ENCODE measurements around the gene LCN15. TPM values are rescaled to one million over a fixed set of nuclear protein-coding genes. Genes with fewer than 3 reads are reported as not detected.
A peak's percentile ranks its signal among the peaks of the same experiment; 100 is the strongest.

LCN15 gene
- total and polyA plus RNA-seq, 2 of the 13 experiments (the other 11 are each of a cell fraction or from before 2014, with no cell fraction given) = 1.3 to 53.7 TPM

GRCh38 chr9:136796238-136796774, 32.0 kb upstream of the LCN15 start, which contains the start of gene CCDC183 (continued):
- TF ChIP-seq GLMP (CRISPR knock-in tag; IDR thresholded peaks at IDR 0.05; ENCODE audit: borderline replicate concordance) (no peak), SIN3A (IDR thresholded peaks at IDR 0.05; ENCODE audit: borderline replicate concordance, low read depth, low read length) (no peak), HIVEP1 (CRISPR knock-in tag; IDR thresholded peaks at IDR 0.05) (0 out of 2 replicates have a peak, but pooled peaks have one; percentile 30), MXD4 (CRISPR knock-in tag; IDR thresholded peaks at IDR 0.05) (0 out of 2 replicates have a peak, but pooled peaks have one; percentile 34), BRF2 (CRISPR knock-in tag; IDR thresholded peaks at IDR 0.05) (0 out of 2 replicates have a peak, but pooled peaks have one; percentile 20), ZNF256 (CRISPR knock-in tag; conservative IDR thresholded peaks at IDR 0.05) (0 out of 2 replicates have a peak, but pooled peaks have one; percentile 39), IRX3 (CRISPR knock-in tag; IDR thresholded peaks at IDR 0.05; ENCODE audit: borderline replicate concordance, low read depth) (0 out of 2 replicates have a peak, but pooled peaks have one; percentile 24), SAP130 (CRISPR knock-in tag; IDR thresholded peaks at IDR 0.05; ENCODE audit: low read depth) (no peak), PHF21A (CRISPR knock-in tag; IDR thresholded peaks at IDR 0.05) (0 out of 2 replicates have a peak, but pooled peaks have one; percentile 24), PHB2 (IDR thresholded peaks at IDR 0.05; ENCODE audit: partially characterized antibody) (no peak), ZNF350 (CRISPR knock-in tag; IDR thresholded peaks at IDR 0.05; ENCODE audit: borderline replicate concordance, low read depth) (no peak), NR2F2 (IDR thresholded peaks at IDR 0.05; ENCODE audit: borderline replicate concordance, low read depth) (no peak), PAX8 (CRISPR knock-in tag; IDR thresholded peaks at IDR 0.05; ENCODE audit: borderline replicate concordance) (no peak), RXRA (CRISPR knock-in tag; IDR thresholded peaks at IDR 0.05) (no peak), ZNF556 (CRISPR knock-in tag; IDR thresholded peaks at IDR 0.05; ENCODE audit: borderline replicate concordance) (0 out of 2 replicates have a peak, but pooled peaks have one; percentile 25), ZFY (CRISPR knock-in tag; IDR thresholded peaks at IDR 0.05) (no peak), ZNF576 (CRISPR knock-in tag; IDR thresholded peaks at IDR 0.05) (no peak), MTF1 (CRISPR knock-in tag; IDR thresholded peaks at IDR 0.05) (no peak), ZBTB49 (CRISPR knock-in tag; IDR thresholded peaks at IDR 0.05; ENCODE audit: borderline replicate concordance) (no peak), PRMT3 (CRISPR knock-in tag; IDR thresholded peaks at IDR 0.05; ENCODE audit: borderline replicate concordance, low read depth) (no peak), ZNF703 (CRISPR knock-in tag; IDR thresholded peaks at IDR 0.05; ENCODE audit: borderline replicate concordance) (no peak), HNRNPL (IDR thresholded peaks at IDR 0.05; ENCODE audit: low read depth, low read length) (no peak), MAF1 (CRISPR knock-in tag; IDR thresholded peaks at IDR 0.05; ENCODE audit: borderline replicate concordance) (no peak), ZBTB21 (CRISPR knock-in tag; IDR thresholded peaks at IDR 0.05) (no peak), ZNF580 (CRISPR knock-in tag; IDR thresholded peaks at IDR 0.05; ENCODE audit: borderline replicate concordance, low read depth) (peak; percentile 28; the same call in 1 of the 2 replicates), NRL (CRISPR knock-in tag; IDR thresholded peaks at IDR 0.05; ENCODE audit: borderline replicate concordance) (no peak)
